ENCODE data around the gene COL16A1.

COL16A1 gene

GRCh38 chr1:31689379-31689778 lies 14.4 kb downstream of the COL16A1 start:
- H3K27ac ChIP-seq (ENCODE audit: low read length): no peak overlapping the region
- H3K9me3 ChIP-seq (replicated peaks; ENCODE audit: insufficient read depth, low read length): no peaks in the 10 kb centered on the region
- H3K79me2 ChIP-seq (ENCODE audit: low read length): no peaks in the 10 kb centered on the region
- H3K27me3 ChIP-seq (replicated peaks; ENCODE audit: insufficient read depth, low read length): peaks cover 89% of the 10 kb centered on the region
- TF ChIP-seq CTCF (IDR thresholded peaks at IDR 0.05; ENCODE audit: low read length) (no peak), EZH2 (optimal IDR thresholded peaks at IDR 0.05; ENCODE audit: low read depth, low read length) (no peak), EZH2phosphoT487 (IDR thresholded peaks at IDR 0.05; ENCODE audit: low read length) (no peak)
- H4K20me1 ChIP-seq (ENCODE audit: insufficient read depth, low read length): no peaks in the 10 kb centered on the region
- no peaks in the 10 kb centered on the region for H3K9me2 ChIP-seq (replicated peaks; ENCODE audit: insufficient read depth, low read length)
- no peak overlapping the region for H2AFZ ChIP-seq (ENCODE audit: low read length)
- no peaks in the 10 kb centered on the region for H3F3A ChIP-seq (ENCODE audit: insufficient read depth, low read length)
- no peak overlapping the region for H3K9ac ChIP-seq (ENCODE audit: low read length)
- H3K4me1 ChIP-seq (ENCODE audit: low read length): no peaks in the 10 kb centered on the region
- H3K36me3 ChIP-seq (replicated peaks; ENCODE audit: insufficient read depth, low read length): no peaks in the 10 kb centered on the region
- DNase-seq: no peak
- H3K4me3 ChIP-seq (ENCODE audit: low read length): no peak overlapping the region
- no peak overlapping the region for H3K4me2 ChIP-seq (ENCODE audit: low read depth, low read length)

- TF ChIP-seq EZH2 (optimal IDR thresholded peaks at IDR 0.05; ENCODE audit: low read depth, low read length): no peak
- no peak for TF ChIP-seq CTCF (IDR thresholded peaks at IDR 0.05; ENCODE audit: low read length)
- TF ChIP-seq EZH2phosphoT487 (IDR thresholded peaks at IDR 0.05; ENCODE audit: low read length): no peak
- Histone ChIP-seq H3K36me3 (replicated peaks; ENCODE audit: insufficient read depth, low read length) (no peaks in the 10 kb centered on the region), H3K27me3 (replicated peaks; ENCODE audit: insufficient read depth, low read length) (peaks cover 94% of the 10 kb centered on the region), H3K79me2 (ENCODE audit: low read length) (no peaks in the 10 kb centered on the region), H3K4me1 (ENCODE audit: low read length) (no peaks in the 10 kb centered on the region), H3K4me2 (ENCODE audit: low read depth, low read length) (no peak overlapping the region), H3K27ac (ENCODE audit: low read length) (no peak overlapping the region), H3F3A (ENCODE audit: insufficient read depth, low read length) (no peaks in the 10 kb centered on the region), H3K4me3 (ENCODE audit: low read length) (no peak overlapping the region), H2AFZ (ENCODE audit: low read length) (no peak overlapping the region), H3K9ac (ENCODE audit: low read length) (no peak overlapping the region), H4K20me1 (ENCODE audit: insufficient read depth, low read length) (no peaks in the 10 kb centered on the region), H3K9me2 (replicated peaks; ENCODE audit: insufficient read depth, low read length) (no peaks in the 10 kb centered on the region), H3K9me3 (replicated peaks; ENCODE audit: insufficient read depth, low read length) (no peaks in the 10 kb centered on the region)
- DNase-seq: no peak
Observed at GRCh38 chr1:31688233-31688918, 15.4 kb downstream of the COL16A1 start.

GRCh38 chr1:31687601-31688000 lies 16.2 kb downstream of the COL16A1 start:
- TF ChIP-seq EZH2 (optimal IDR thresholded peaks at IDR 0.05; ENCODE audit: low read depth, low read length) (no peak), CTCF (IDR thresholded peaks at IDR 0.05; ENCODE audit: low read length) (no peak), EZH2phosphoT487 (IDR thresholded peaks at IDR 0.05; ENCODE audit: low read length) (no peak)
- no peaks in the 10 kb centered on the region for H3K9me3 ChIP-seq (replicated peaks; ENCODE audit: insufficient read depth, low read length)
- H3K4me3 ChIP-seq (ENCODE audit: low read length): no peak overlapping the region
- no peak for DNase-seq
- H3K79me2 ChIP-seq (ENCODE audit: low read length): no peaks in the 10 kb centered on the region
- no peak overlapping the region for H2AFZ ChIP-seq (ENCODE audit: low read length)
- H3K9ac ChIP-seq (ENCODE audit: low read length): no peak overlapping the region
- peaks cover 94% of the 10 kb centered on the region for H3K27me3 ChIP-seq (replicated peaks; ENCODE audit: insufficient read depth, low read length)
- H3F3A ChIP-seq (ENCODE audit: insufficient read depth, low read length): no peaks in the 10 kb centered on the region
- no peaks in the 10 kb centered on the region for H3K9me2 ChIP-seq (replicated peaks; ENCODE audit: insufficient read depth, low read length)
- H4K20me1 ChIP-seq (ENCODE audit: insufficient read depth, low read length): no peaks in the 10 kb centered on the region
- H3K27ac ChIP-seq (ENCODE audit: low read length): no peak overlapping the region
- no peak overlapping the region for H3K4me2 ChIP-seq (ENCODE audit: low read depth, low read length)
- H3K36me3 ChIP-seq (replicated peaks; ENCODE audit: insufficient read depth, low read length): no peaks in the 10 kb centered on the region
- H3K4me1 ChIP-seq (ENCODE audit: low read length): no peaks in the 10 kb centered on the region

Data from MM.1S (cell line).